GM06990 (cell line): ENCODE measurements around the gene ADARB2.

Experiments used
- DNase-seq: peaks from one replicate; pipeline ENCODE4 v3.0.0-alpha.2; 2011; ENCODE audit not compliant: insufficient read length; ENCODE audit errors: extremely low read depth
- H3K27me3 ChIP-seq: replicated peaks from 2 replicates; pipeline ENCODE4 v1.6.0; 2011; ENCODE audit warnings: low read length; ENCODE audit not compliant: control insufficient read depth, insufficient read depth
- H3K36me3 ChIP-seq: 2 replicates; pipeline ENCODE4 v1.5.1; 2011; ENCODE audit warnings: low read length; ENCODE audit not compliant: control insufficient read depth, insufficient read depth
- H3K4me3 ChIP-seq: replicated peaks from 2 replicates; pipeline ENCODE4 v1.5.1; 2011; ENCODE audit warnings: low read depth, mild to moderate bottlenecking, control low read depth, low read length
- TF ChIP-seq, protein P1 (sequence below): IDR thresholded peaks from 2 replicates; pipeline ENCODE4 v1.5.1; 2011; ENCODE audit warnings: low read length, control low read depth, mild to moderate bottlenecking, inconsistent platforms; ENCODE audit not compliant: insufficient read depth, poor library complexity, severe bottlenecking

Gene ADARB2

DNA sequence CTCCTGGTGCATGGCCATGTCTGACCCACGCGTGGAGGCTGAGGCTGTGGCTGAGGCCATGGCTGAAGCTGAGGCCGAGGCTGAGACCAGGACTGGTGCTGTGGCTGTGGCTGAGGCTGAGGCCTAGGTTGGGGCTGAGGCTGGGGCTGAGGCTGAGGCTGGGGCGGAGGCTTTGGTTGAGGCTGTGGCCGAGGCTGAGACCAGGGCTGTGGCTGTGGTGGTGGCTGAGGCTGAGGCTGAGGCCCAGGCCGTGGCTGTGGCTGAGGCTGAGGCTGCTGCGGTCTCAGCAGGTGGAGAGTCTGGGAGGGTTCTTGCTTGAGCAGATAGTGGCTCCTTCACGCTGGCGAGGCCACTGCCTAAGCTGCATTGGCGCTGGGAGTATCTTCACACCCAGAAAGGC lies 604.7 kb downstream of the ADARB2 start:
- no peaks in the 10 kb centered on the region for H3K27me3 ChIP-seq
- H3K4me3 ChIP-seq, result no peak overlapping the region
- TF ChIP-seq, protein P1, sequence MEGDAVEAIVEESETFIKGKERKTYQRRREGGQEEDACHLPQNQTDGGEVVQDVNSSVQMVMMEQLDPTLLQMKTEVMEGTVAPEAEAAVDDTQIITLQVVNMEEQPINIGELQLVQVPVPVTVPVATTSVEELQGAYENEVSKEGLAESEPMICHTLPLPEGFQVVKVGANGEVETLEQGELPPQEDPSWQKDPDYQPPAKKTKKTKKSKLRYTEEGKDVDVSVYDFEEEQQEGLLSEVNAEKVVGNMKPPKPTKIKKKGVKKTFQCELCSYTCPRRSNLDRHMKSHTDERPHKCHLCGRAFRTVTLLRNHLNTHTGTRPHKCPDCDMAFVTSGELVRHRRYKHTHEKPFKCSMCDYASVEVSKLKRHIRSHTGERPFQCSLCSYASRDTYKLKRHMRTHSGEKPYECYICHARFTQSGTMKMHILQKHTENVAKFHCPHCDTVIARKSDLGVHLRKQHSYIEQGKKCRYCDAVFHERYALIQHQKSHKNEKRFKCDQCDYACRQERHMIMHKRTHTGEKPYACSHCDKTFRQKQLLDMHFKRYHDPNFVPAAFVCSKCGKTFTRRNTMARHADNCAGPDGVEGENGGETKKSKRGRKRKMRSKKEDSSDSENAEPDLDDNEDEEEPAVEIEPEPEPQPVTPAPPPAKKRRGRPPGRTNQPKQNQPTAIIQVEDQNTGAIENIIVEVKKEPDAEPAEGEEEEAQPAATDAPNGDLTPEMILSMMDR, result no peak
- DNase-seq, result no peak
- H3K36me3 ChIP-seq, result peaks cover 19% of the 10 kb centered on the region

DNA sequence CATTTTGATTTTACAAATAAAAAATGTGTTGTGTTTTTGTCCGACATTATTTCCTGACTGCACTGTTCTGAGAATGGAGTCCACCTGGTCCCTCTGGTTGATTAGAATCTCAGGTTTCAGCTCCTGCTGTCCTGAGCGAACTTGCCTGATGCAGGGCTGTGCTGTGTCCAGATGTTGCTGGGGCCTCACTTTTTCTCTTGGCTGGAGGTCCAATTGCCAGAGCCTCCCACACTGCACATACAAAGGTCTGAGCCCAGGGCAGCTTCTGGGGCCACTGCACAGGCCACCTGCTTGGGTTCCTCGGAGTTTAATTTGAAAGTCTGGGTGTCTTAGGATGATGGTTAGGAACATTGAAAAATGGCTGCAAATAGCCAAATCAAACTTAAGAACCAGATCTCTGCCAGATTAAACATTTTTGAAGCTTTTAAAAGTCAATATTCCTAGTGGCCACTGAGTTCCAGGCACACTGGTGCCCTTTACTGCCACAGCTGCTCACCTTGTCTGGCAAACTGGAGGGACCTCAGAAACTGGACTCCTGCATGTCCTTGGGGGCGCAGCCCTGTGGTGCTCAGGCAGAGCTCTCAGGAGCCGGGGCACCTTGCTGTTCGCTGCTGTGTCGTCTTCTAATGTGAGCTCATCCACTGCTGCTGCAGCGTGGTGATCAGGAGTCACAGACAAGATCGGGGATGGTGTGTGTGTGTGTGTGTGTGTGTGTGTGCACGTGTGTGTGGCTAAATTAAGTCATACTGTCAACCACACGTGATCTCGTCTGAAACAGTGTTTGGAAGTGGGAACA lies 606.1 kb downstream of the ADARB2 start:
- H3K4me3 ChIP-seq, result no peak overlapping the region
- TF ChIP-seq, protein P1, result no peak
- H3K36me3 ChIP-seq, result peaks cover 19% of the 10 kb centered on the region
- no peaks in the 10 kb centered on the region for H3K27me3 ChIP-seq
- DNase-seq, result no peak

DNA sequence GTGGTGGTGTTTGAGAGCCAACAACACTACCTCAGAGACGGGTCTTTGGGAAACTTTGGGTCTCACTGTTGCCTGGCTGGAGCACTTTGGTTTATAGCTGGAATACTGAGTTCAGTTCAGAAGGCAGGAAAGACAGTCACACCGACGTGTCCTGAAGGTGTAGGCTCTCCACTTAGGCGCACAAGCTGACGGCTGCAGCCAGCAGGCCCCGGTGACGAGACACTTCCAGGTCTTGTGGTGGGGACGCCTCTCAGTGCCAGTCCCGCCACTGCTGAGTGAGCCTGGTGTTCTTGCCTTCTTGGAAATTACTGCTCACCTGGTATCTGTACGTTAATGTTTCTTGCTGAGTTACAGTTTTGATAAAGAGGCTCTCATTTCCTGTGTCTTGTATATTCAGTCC lies 607.1 kb downstream of the ADARB2 start:
- no peak for DNase-seq
- Histone ChIP-seq H3K27me3 (no peaks in the 10 kb centered on the region), H3K4me3 (no peak overlapping the region), H3K36me3 (peaks cover 21% of the 10 kb centered on the region)
- TF ChIP-seq, protein P1, result no peak

DNA sequence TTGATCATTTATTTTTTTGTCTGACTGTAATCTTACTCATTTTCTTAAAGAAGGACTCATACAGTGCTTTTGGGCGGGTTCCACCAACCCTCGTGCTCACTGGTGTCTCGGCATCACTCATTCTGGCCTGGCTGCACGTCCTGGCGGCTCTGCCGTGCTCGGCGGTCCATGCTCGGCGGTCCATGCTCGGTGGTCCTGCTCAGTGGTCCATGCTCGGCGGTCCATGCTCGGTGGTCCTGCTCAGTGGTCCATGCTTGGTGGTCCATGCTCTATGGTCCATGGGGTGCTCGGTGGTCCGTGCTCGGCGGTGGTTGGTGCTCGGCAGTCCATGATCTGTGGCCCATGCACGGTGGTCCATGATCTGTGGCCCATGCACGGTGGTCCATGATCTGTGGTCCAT lies 608.7 kb downstream of the ADARB2 start:
- Histone ChIP-seq H3K36me3 (peaks cover 30% of the 10 kb centered on the region), H3K27me3 (no peaks in the 10 kb centered on the region), H3K4me3 (no peak overlapping the region)
- no peak for DNase-seq
- TF ChIP-seq, protein P1, result no peak

DNA sequence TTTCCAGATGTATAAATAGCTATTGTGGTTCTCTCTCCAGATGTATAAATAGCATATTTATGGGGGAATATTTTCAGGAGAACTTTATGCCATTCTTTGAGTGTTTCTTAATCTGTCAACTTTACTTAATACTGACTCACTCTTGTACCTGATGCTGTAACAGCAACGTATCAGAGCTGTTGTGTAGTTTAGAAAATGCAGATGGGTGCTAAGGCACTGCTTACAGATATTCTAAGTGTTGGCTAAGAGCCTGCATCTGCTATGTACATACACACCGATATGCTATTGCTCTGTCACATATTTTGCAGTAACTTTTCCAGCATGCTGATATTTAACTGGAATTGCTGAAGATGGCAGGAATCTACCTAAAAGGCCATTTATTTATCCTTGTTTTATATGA lies 609.2 kb downstream of the ADARB2 start:
- TF ChIP-seq, protein P1, result no peak
- Histone ChIP-seq H3K36me3 (peaks cover 30% of the 10 kb centered on the region), H3K27me3 (no peaks in the 10 kb centered on the region), H3K4me3 (no peak overlapping the region)
- DNase-seq, result no peak
